ENCODE results near the gene RHEB.

RHEB gene

DNA sequence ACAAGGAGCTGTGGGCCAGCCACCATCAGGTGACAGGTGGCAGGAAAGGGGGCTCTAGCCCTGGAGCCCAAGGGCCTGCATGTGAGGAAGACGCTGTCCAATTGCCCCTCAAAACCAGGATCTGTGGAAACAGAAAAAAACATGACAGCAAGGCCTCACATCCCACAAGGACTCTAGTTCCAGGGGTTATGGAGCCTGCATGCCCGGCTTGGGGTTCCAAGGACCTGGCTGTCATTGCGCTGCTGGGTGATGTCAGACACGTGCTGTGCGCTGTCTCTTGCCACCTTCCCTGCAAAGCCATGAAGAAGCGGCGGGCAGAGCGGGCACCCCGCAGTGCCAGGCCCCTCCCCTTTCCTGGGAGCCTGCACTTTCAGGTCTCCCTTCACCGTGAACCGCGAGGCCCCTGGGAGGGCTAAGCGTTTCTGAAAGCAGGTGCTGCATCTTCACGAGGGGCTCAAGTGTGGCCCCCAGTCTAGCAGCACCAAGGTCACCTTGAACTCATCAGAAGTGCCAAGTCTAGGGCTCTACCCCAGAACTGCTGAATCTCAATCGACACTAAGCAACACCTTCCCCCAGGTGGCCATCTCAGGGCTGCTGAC lies 64.7 kb downstream of the RHEB start:
- no peak for DNase-seq (ENCODE audit: low read depth)
- H3K4me3 ChIP-seq (ENCODE audit: low read depth, low read length), result no peak overlapping the region
- TF ChIP-seq, protein P1, sequence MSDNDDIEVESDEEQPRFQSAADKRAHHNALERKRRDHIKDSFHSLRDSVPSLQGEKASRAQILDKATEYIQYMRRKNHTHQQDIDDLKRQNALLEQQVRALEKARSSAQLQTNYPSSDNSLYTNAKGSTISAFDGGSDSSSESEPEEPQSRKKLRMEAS (IDR thresholded peaks at IDR 0.05; ENCODE audit: low read depth, low read length), result no peak
- TF ChIP-seq, protein P2, sequence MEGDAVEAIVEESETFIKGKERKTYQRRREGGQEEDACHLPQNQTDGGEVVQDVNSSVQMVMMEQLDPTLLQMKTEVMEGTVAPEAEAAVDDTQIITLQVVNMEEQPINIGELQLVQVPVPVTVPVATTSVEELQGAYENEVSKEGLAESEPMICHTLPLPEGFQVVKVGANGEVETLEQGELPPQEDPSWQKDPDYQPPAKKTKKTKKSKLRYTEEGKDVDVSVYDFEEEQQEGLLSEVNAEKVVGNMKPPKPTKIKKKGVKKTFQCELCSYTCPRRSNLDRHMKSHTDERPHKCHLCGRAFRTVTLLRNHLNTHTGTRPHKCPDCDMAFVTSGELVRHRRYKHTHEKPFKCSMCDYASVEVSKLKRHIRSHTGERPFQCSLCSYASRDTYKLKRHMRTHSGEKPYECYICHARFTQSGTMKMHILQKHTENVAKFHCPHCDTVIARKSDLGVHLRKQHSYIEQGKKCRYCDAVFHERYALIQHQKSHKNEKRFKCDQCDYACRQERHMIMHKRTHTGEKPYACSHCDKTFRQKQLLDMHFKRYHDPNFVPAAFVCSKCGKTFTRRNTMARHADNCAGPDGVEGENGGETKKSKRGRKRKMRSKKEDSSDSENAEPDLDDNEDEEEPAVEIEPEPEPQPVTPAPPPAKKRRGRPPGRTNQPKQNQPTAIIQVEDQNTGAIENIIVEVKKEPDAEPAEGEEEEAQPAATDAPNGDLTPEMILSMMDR (IDR thresholded peaks at IDR 0.05; ENCODE audit: low read depth, low read length), result no peak
- TF ChIP-seq MYC (IDR thresholded peaks at IDR 0.05; ENCODE audit: low read depth, low read length) (no peak), POLR2A (IDR thresholded peaks at IDR 0.05; ENCODE audit: extremely low read depth, insufficient read length) (no peak)

DNA sequence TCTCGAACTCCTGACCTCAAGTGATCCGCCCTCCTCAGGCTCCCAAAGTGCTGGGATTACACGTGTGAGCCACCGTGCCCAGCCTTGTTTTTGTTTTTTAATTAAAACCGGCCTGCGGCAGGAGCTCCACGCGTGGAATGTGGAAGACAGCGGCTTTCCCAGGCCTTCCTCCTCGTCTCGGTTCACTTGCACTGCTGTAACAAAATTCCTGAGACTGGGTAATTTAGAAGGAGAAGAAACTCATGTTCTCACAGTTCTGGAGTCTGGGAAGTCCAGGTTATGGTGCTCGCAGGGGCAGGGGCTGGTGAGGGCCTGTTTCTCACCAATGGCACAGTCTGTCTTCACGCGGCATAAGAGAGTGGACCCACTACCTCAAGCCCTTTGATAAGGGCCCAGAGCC lies 65.4 kb downstream of the RHEB start:
- DNase-seq (ENCODE audit: low read depth), result no peak

DNA sequence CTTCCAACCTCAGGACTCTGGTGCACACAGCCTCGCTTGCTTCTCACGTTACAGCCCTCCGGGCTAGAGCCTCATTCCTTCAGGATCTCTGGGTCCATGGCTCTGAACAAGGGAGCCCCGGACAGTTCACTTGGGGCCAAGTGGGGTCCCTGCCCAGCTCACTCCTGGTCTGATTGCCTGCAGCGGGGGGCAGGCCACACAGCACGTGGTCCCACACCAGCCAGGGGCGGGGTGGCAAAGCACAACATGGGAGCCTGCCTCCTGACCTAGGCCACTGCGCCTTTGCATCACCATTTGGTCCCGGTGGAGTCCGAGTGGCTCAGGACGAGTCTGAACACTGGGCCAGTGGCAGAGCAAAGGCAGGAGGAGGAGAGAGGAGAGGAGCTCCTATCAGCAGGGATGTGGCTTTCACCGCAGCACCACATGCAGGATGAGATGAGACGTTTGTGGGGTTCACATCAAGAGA lies 66.3 kb downstream of the RHEB start:
- H3K4me3 ChIP-seq (ENCODE audit: low read depth, low read length), result no peak overlapping the region
- DNase-seq (ENCODE audit: low read depth), result no peak
- TF ChIP-seq, protein P1 (IDR thresholded peaks at IDR 0.05; ENCODE audit: low read depth, low read length), result no peak
- no peak for TF ChIP-seq MYC (IDR thresholded peaks at IDR 0.05; ENCODE audit: low read depth, low read length)
- TF ChIP-seq, protein P2 (IDR thresholded peaks at IDR 0.05; ENCODE audit: low read depth, low read length), result no peak

More for the DNA sequence above, 65.4 kb downstream of the RHEB start:
- no peak overlapping the region for H3K4me3 ChIP-seq (ENCODE audit: low read depth, low read length)
- TF ChIP-seq, protein P1 (IDR thresholded peaks at IDR 0.05; ENCODE audit: low read depth, low read length), result no peak
- TF ChIP-seq, protein P2 (IDR thresholded peaks at IDR 0.05; ENCODE audit: low read depth, low read length), result no peak
- TF ChIP-seq MYC (IDR thresholded peaks at IDR 0.05; ENCODE audit: low read depth, low read length) (no peak), POLR2A (IDR thresholded peaks at IDR 0.05; ENCODE audit: extremely low read depth, insufficient read length) (no peak)

DNA sequence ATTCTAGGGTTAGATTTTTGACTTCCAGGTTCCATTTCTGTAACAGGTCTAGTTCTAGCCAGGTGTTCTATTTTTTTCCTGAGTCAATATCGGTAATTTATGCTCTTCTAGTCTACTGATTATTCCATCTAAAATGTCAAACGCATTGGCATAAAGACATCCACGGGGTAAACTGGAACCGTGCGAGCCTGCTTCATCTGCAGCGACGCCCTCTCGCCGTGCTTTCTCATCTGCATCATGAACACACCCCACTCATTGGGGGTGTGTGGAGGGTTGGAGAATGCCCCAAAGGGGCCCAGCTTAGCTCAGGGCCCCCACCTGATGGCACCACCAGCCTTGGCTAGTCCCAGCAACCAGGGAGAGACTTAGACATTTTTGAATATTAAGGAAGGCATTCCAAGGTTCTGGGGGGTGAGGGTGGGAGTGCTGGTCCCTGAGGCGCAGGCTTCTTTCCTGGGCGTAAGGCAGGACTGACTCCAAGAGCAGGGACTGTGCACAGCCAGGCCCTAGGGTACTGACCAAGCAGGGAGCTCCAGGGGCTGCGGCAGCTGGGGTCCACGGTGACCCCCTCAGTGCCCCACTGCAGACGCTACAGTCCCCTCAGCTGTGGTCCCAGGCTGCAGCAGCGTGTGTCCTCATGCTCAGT lies 66.9 kb downstream of the RHEB start:
- no peak for TF ChIP-seq MYC (IDR thresholded peaks at IDR 0.05; ENCODE audit: low read depth, low read length)
- TF ChIP-seq, protein P1 (IDR thresholded peaks at IDR 0.05; ENCODE audit: low read depth, low read length), result no peak
- DNase-seq (ENCODE audit: low read depth), result no peak
- H3K4me3 ChIP-seq (ENCODE audit: low read depth, low read length), result no peak overlapping the region

DNA sequence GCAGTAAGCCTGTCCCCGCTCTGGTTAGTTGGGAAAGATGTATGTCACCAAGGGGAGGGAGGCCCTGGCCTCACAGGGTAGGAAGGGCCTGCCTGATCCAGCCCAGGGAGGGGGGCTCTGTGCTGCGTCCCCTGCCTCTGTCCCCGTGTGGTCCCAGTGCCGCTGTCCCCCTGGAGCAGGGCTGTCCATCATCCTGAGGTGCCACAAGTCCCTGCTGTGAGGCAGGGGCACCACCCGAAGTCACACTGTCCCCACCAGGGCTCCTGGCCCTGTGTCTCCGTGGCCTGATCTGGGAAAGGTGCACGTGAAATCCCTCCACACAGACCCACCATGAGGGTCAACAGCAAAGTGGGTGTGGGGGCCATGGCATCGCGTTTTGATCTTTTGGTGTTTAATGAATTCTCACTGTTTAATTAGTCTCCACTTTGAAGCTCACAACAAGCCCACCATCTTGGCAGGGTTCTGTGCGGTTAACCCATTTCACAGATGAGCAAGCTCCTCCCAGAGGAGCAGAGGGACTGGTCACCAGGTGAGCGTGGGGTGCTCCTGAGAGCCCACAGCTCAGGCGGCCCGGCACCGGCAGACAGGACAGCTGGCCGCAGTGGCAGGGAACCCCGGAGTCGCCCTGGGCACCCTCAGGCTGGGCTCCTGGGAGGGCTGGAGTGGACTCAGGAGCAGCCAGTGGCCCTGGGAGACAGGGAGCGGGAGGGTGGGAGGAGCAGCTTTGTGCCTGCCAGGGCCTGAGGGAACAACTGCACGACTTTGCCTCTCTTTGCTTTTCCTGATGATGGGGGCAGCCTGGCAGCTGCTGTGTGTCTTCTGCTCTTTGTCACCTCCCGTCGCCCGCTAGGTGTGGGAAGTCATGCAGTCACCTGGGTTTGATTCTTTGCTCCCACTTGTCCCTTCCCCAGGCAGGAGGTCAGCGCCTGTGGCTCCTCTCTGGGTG lies 67.8 kb downstream of the RHEB start:
- H3K4me3 ChIP-seq (ENCODE audit: low read depth, low read length), result no peak overlapping the region
- TF ChIP-seq, protein P2 (IDR thresholded peaks at IDR 0.05; ENCODE audit: low read depth, low read length), result no peak
- TF ChIP-seq, protein P1 (IDR thresholded peaks at IDR 0.05; ENCODE audit: low read depth, low read length), result no peak
- TF ChIP-seq MYC (IDR thresholded peaks at IDR 0.05; ENCODE audit: low read depth, low read length), result no peak
- no peak for TF ChIP-seq POLR2A (IDR thresholded peaks at IDR 0.05; ENCODE audit: extremely low read depth, insufficient read length)
- DNase-seq (ENCODE audit: low read depth), result no peak

Measured in NB4 (cell line).